Cardiac septum (tissue), 1 donor: ENCODE results near the gene FAM193A. TPM values are rescaled to one million over a fixed set of nuclear protein-coding genes. Genes with fewer than 3 reads are reported as not detected.
"Not testable (repeated sequence)": the region's sequence is repeated elsewhere in the genome, so short reads cannot be mapped to it uniquely, and the experiment has no call there.

Experiments
- DNase-seq: peaks from one replicate; pipeline ENCODE4 v3.0.0-alpha.2; 2020; ENCODE audit warnings: low spot score
- intact Hi-C: fragments of 100-400 bp; cut with DNase I; formaldehyde crosslinking; loops from one replicate; pipeline ENCODE4 v1.14.0; 2022
- total RNA-seq: library from RNA; stranded (reverse); fragmentation: NEBNext Ultra II Directional; extraction: Animal tissue kit (Norgen Biotek cat#: 25700); gene quantifications from one replicate; pipeline ENCODE4 v1.2.1, GENCODE V29; 2021
- donor health status: DM: no; HTN: no; CAD: no.

Gene FAM193A
- total RNA-seq, 1 donor from 2014 or later: 19.5 TPM

DNA sequence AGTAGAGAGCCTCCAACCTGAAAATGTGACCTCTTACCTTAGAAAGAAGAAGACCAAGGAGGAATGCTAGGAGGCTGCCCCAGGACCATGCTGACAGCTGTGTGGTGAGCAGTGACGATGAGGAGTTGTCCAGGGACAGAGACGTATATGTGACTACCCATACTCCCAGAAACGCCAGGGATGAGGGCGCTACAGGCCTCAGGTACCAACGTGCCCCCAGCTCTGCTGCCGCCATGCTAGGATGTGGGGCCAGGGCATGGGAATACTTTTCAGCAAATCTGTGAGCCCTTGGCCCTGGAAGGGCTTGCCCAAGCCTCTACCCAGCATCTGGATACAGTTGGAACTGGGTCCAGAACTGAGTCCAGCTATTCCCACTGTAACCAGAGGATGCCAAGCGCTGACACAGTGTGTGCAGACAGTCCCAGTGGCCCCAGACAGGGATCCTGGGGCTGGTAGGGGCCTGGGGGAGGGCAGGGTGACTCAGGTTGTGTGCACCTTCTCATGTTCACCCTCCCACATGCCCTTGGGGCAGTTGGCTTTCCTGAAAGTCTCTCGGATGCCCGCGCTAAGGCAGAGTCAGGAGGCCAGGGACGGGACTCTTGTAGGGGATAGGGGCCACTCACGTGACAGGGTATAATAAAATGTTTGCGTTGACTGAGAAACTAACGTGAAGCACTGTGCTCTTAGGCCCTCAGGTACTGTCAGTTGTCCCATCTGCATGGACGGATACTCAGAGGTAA, 23.9 kb upstream of the FAM193A start:
- intact Hi-C loops: no loop called here
- DNase-seq: no peak

DNA sequence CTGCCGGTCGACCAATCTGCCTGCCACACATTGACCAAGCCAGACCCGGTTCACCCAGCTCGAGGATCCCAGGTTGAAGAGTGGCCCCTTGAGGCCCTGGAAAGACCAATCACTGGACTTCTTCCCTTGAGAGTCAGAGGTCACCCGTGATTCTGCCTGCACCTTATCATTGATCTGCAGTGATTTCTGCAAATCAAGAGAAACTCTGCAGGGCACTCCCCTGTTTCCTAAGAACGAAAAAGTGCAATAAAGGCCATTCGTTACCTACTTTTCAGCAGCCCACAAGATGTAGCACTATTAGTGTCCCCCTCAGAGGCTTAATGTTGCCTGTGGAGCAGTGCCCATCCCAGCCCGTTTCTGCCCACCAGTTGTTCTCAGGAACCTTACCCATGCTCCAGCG, 22.3 kb upstream of the FAM193A start:
- DNase-seq, intact Hi-C loops: not testable (repeated sequence)

DNA sequence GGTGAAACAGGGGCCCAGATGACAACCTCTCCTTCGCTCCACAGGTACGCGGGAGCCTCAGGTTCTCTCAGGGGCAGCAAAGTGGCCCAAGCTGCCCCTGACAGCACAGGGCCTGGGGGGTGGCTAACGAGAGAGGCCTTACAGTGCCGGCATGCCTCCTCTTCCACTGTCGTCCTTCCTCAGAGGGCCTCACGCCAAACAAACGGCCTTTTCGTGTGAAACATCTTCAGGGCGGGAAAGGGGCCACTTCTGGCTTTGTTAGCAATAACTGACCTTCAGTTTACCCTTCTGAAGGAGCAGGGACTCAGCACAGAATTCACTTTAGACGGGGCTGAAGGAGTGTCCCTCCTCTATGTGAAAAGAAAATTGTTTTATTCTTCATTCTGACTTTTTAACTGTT, 21.5 kb upstream of the FAM193A start:
- intact Hi-C loops, DNase-seq: not testable (repeated sequence)

DNA sequence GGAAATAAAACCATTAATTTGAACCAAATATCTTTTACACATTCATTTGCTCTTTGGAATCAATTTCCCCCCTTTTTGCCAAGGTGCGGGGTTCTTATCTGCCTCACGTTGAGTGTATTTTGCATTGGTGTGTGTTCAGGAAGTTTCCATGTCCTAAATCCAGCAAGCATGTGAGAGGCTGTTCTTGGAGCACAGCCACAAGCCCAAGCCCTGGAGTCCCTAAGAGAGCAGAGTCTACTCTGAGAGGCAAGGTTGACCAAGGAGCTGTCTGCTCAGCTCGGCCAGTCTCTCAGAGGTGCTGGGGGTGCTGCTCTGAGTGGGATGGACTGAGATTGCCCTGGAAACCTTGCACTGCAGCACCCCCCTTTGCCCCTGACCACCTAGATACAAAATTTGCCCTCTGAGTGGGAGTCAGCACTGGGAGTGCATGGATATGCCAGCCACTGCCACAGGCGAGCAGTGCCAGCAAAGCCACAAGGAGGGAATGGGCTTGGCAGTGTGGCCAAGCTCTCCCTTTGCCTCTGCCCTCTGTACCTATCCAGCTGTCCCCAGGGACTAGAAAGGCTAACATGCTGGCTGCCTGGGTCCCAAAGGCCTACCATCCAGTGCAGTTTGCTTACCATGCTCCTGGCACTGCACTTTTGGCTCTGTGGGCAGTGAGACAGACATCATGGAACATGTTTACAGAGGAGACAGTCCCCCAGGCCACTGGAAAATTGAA, 20.5 kb upstream of the FAM193A start:
- intact Hi-C loops: no loop called here
- DNase-seq: no peak

DNA sequence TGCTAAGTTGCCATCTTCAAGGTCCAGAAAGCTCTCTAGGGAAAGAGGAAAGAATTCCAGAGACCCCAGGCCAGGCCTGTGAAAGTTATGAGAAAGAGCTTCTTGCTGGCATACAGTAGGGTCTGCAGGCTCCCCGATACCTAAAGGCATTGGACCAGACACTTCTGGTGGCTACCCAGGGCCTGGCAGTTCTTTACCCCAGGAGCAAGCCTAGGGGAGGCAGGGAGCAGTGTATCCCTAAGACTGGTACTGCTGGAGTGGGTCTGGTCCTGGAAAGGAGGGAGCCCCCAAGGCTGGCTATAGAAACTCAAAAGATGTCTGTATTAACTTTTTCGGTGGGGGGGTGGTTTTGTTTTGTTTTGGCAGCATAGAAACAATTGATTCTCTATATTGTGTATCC, 19.8 kb upstream of the FAM193A start:
- DNase-seq: no peak
- intact Hi-C loops: no loop called here

DNA sequence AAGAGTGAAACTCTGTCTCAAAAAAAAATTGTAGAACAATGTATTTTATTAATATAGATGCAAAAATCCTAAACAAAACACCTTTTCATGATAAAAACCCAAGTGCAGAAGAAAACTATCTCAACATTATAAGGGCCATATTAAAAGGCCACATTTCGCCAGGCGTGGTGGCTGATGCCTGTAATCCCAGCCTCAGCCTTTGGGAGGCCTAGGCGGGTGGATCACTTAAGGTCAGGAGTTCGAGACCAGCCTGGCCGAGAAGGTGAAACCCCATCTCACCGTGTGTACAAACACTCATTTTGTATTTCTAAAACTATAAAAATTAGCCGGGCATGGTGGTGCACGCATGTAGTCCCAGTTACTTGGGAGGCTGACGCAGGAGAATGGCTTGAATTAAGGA, 9.9 kb upstream of the FAM193A start:
- intact Hi-C loops: no loop called here
- no peak for DNase-seq

DNA sequence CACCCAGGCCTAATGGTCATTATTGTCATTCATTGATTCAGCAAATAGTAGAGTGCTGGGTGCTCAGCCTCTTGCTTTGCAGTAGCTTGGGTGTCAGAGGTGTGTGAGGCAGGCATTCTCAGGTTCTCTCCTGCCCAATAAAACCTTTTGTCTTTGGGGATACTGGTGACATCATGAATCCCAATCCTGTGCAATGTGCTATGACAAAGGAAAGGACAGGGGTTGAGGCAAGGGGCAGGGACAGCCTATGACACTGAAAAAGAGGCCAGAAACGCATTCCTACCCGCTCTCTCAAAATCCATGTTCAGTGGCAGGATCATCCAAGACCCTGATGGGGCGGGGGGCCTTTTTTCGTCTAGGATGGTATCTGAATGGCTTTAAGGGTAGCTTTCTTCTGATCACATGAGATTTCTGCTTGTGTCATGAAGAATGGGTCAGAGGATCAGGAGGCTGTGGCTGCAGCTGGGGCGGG, 1.5 kb upstream of the FAM193A start:
- intact Hi-C loops: loop anchor here (1.0 to 10.0 kb wide), 6 partner anchors 53 to 430 kb away; partner anchors contain the start of genes CFAP99, GRK4, MXD4 and NOP14
- no peak for DNase-seq

DNA sequence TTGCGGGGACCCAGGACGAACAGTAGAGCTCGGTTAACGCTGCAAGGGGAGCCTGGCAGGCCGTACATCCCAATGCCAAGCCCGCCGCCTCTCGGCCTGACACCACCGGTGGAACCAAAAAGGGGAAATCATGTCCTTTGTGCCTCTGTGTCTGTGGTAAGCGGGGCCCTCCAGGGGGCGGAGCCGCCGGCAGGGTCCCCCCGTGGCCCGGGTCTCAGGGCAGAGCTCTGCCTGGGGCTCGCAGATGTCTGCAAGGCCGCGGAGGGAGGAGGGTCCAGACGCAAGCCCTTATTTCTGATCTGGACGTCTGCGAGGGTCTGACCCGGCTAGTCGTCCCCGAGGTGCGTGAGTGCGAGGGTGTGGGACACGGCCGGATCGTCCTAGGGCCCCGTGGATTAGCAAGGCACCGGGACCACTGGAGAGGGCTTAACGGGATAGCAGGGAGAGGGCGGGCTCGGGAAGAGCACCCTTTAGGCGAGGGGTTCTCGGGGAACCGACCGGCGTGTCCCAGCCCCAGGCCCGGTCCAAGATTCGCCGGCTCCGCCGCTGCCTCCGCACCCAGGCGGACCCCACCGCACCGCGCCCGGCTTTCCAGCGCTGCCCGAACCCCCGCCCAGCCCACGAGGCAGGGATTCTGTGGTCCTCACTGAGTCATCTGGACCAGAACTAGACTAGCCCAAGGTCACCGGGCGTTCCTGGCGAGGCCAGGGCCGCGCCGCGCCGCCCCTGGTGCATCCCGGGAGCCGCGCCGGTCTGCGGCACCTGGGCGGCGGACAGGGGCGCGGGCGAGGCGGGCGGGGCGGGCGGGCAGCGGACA, 863 bp upstream of the FAM193A start:
- intact Hi-C loops: loop anchor here (1.0 to 10.0 kb wide), 6 partner anchors 53 to 429 kb away; partner anchors contain the start of genes CFAP99, GRK4, MXD4 and NOP14
- peak; percentile 83 for DNase-seq

DNA sequence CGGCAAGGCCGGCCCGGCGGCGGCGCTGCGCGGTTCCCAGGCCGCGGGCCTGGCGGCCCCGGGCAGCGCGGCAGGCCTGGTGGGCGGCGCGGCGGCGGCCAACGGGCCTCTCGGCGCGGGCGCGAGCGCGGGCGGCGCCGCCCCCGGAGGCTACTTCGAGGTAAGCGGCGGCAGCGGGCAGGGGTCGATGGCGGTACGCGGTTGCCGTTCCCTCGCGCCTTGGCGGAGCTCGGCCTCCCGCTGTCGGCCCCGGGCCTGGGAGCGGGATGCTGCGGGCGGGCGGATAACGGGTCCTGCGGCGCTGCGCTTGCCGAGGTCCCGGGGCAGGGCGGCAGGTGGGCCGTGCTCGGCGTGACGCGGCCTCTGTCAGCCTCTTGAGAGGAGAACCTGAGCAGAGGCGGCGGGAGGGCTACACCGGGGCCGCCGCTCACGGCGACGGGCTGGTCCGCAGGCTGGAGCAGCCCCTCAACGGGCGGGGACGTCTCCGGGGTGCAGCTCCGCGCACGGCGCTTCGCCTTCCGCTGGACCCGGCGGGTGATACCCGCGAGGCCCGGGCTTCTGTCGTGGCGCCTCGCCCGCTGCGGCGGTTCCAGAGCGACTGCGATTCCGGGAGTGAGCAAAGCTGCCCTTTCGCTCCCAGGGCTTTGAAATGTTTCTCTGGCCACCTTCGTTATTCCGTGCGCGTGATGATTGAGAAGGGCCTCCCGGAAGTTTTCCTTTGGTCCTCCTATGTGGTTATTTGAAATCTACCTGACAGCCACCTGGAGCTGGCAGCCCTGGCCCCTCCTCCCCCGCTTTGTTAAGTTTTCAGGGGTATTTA, 774 bp downstream of the FAM193A start:
- intact Hi-C loops: loop anchor here (5.0 to 10.0 kb wide), 5 partner anchors 55 to 428 kb away; partner anchors contain the start of genes CFAP99, GRK4, MXD4 and NOP14
- DNase-seq: peak; percentile 80

DNA sequence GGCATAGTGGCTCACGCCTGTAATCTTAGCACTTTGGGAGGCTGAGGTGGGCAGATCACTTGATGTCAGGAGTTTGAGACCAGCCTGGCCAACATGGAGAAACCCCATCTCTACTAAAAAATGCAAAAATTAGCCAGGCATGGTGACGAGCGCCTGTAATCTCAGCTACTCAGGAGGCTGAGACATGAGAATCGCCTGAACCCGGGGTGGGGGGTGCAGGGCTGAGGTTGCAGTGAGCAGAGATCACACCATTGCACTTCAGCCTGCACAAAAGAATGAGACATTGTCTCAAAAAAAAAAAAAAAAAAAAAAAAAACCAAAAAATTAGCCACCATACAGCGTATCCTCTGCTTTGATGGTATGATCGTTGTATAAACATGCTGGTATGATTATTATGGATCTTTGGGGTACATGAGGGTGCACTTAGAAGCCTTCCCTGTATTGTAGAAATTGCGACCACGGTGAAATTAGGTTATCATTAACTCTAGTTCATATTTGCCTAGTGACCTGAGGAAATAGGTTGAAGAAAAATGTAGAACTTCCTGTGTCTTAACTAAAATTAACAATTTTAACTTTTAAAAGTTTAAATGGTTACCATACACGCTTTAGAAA, 7.2 kb downstream of the FAM193A start:
- DNase-seq, intact Hi-C loops: not testable (repeated sequence)

DNA sequence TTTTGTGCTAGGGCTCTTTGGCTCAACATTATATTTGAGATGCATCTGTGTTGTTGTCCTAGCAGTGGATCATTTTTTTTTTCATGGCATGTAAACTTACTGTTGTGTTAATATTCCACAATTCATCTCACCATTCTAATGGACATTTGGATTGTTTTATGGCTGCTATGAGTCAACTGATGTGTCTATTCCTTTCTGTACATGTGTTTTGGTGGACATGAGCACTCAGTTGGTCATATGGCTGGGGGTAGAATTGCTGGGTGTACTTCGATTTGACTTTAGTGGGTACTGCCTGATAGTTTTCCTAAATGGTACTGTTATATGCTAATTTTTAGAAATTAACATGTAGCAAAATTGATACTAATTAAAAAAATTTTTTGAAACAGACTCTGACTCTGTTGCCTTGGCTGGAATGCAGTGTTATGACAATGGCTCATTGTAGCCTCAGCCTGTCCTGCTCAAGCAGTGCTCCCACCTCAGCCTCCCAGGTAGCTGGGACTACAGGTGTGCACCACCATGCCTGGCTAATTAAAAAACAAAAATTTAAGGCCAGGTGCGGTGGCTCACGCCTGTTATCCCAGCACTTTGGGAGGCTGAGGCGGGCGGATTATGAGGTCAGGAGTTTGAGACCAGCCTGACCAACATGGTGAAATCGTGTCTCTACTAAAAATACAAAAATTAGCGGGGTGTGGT, 9.0 kb downstream of the FAM193A start:
- DNase-seq: peak; percentile 9
- intact Hi-C loops: no loop called here

DNA sequence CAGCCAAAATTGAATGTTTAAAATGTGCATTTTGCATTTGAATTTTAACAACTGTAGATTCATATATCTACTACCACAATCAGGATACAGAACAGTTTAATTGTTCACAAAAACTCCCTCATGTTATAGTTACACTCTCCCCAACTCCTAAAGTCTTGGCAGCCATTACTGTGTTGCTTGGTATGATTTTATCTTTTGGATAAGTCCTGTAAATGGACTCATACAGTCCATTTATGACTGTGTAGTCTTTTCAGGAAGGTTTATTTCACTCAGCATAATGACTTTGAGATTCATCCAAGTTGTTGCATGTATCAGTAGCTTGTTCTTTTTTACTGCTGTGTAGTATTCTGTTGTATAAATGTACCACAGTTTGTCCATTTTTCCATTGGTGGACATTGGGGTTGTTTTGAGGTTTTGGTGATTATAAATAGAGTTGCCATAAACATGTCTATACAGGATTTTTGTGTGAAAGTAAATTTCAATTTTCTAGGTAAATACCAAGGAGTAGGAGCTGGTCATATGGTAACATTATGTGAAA, 9.9 kb downstream of the FAM193A start:
- no peak for DNase-seq
- intact Hi-C loops: no loop called here

DNA sequence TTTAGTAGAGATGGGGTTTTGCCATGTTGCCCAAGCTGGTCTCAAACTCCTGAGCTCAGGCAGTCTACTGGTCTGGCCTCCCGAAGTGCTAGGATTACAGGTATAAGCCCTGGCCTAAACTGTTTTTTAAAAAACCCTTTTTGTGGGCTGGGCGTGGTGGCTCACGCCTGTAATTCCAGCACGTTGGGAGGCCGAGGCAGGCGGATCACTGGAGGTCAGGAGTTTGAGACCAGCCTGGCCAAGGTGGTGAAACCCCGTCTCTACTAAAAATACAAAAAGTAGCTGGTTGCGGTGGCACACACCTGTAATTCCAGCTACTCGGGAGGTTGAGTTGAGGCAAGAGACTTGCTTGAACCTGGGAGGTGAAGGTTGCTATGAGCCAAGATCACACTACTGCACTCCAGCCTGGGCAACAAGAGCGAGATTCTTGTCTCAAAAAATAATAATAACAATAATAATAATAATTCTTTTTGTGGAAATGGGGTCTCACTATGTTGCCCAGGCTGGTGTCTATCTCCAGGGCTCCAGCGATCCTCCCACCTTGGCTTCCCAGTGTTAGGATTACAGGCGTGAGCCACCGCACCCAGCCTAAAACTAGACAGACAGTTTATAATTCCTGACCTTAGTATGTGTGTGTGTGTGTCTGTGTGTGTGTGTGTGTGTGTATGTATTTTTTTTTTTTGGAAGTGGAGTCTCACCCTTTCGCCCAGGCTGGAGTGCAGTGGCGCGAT, 10.7 kb downstream of the FAM193A start:
- intact Hi-C loops: not testable (repeated sequence)
- DNase-seq: peak; percentile 9

DNA sequence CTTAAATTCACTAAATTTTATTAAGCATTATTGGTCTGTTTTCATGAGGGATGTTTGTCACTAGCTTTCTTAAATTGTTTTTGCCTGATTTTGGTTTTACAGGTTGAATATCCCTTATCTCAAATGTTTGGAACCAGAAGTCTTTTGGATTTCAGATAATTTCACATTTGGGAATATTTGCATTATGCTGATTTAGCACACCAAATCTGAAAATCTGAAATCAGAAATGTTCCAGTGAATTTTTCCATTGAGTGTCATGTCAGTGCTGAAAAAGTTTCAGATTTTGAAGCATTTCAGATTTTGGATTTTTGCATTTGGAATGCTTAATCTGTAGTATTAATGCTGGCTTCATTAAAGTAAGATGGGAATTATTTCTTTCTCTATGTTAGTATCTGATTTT, 14.7 kb downstream of the FAM193A start:
- no peak for DNase-seq
- intact Hi-C loops: no loop called here

DNA sequence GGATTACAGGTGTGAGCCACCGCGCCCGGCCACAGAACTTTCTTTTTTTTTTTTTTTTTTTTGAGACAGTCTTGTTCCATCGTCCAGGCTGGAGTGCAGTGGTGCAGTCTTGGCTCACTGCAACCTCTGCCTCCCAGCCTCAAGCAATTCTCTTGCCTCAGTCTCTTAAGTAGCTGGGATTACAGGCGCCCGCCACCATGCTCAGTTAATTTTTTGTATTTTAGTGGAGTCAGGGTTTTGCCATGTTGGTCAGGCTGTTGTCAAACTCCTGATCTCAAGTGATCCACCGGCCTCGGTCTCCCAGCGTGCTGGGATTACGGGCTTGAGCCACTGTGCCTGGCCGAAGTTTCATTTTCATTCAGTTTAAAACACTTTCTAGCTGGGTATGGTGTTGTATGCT, 16.4 kb downstream of the FAM193A start:
- intact Hi-C loops: no loop called here
- DNase-seq: no peak

DNA sequence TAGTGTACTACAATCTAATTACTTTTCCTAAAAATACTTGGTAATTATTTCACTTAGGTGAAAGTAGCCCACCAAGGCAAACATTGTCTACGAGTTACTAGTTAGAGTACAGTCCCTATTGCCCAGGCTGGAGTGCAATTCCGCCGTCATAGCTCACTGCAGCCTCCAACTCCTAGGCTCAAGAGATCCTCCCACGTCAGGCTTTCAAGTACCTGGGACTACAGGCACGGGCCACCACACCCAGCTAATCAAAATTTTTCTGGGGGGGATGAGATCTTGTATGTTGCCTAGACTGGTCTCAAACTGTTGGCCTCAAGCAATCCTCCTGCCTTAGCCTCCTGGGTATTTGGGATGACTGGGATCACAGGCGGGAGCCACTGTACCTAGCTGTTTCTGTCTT, 21.9 kb downstream of the FAM193A start:
- no peak for DNase-seq
- intact Hi-C loops: no loop called here

DNA sequence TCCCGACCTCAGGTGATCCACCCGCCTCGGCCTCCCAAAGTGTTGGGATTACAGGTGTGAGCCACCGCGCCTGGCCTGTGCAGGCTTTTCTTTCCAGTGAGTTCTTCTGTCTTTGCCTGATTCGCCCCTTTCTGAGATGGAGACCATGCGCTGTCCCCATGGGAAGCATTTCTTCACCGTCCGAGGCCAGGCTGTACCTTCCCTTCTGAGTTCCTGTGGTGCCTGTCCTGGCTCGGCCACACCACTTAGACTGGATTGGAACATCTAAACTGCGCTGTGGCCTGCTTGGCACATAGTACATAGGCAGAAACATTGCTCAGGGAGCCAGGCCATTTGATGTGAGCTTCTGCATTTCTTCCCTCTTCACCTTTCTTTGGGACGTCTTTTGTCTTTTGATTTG, 23.7 kb downstream of the FAM193A start:
- intact Hi-C loops: no loop called here
- DNase-seq: no peak
